OCI-LY3 (cell line): ENCODE data around the gene MX1.

Source experiments
- H2AFZ ChIP-seq: fragments of 200-600, 300-600 bp; shearing (Covaris generic); 2 replicates; pipeline ENCODE4 v1.6.0; 2014; ENCODE audit warnings: antibody characterized with exemption, low read depth, low read length
- H3K27ac ChIP-seq: fragments of 200-600, 300-600 bp; sonication (generic); 2 replicates; pipeline ENCODE4 v1.5.1; 2014; ENCODE audit warnings: mild to moderate bottlenecking, low read length, moderate library complexity, mixed read lengths
- H3K27me3 ChIP-seq: fragments of 200-600, 300-600 bp; sonication (generic); 2 replicates; pipeline ENCODE4 v1.6.1; 2014; ENCODE audit warnings: low read depth, low read length, mixed read lengths
- H3K36me3 ChIP-seq: fragments of 200-600, 300-600 bp; sonication (generic); replicated peaks from 2 replicates; pipeline ENCODE3; 2014; ENCODE audit warnings: low read depth, low read length, mixed read lengths
- H3K4me1 ChIP-seq: fragments of 300-600, 200-600 bp; sonication (generic); 2 replicates; pipeline ENCODE4 v1.6.1; 2014; ENCODE audit warnings: low read length, mixed read lengths
- H3K4me2 ChIP-seq: fragments of 200-600, 300-600 bp; sonication (generic); 2 replicates; pipeline ENCODE4 v1.6.1; 2014; ENCODE audit warnings: low read length, mixed read lengths
- H3K4me3 ChIP-seq: fragments of 300-600, 200-600 bp; sonication (generic); 2 replicates; pipeline ENCODE4 v1.5.1; 2014; ENCODE audit warnings: antibody characterized with exemption, mild to moderate bottlenecking, low read length, moderate library complexity
- H3K79me2 ChIP-seq: fragments of 300-600, 200-600 bp; shearing (Covaris generic); 2 replicates; pipeline ENCODE4 v1.6.1; 2014; ENCODE audit warnings: mild to moderate bottlenecking, low read length, mixed read lengths
- H3K9ac ChIP-seq: fragments of 300-600, 200-600 bp; shearing (Covaris generic); 2 replicates; pipeline ENCODE4 v1.6.0; 2014; ENCODE audit warnings: mild to moderate bottlenecking, low read length, moderate library complexity
- H3K9me3 ChIP-seq: fragments of 200-600, 300-600 bp; shearing (Covaris generic); 2 replicates; pipeline ENCODE4 v1.6.1; 2014; ENCODE audit warnings: low read length, mixed read lengths; ENCODE audit not compliant: insufficient read depth
- H4K20me1 ChIP-seq: fragments of 200-600, 300-600 bp; sonication (generic); 2 replicates; pipeline ENCODE4 v1.6.1; 2016; ENCODE audit warnings: low read length, mixed read lengths; ENCODE audit not compliant: insufficient read depth
- CTCF ChIP-seq: fragments of 200-600, 300-600 bp; sonication (generic); IDR thresholded peaks from 2 replicates; pipeline ENCODE4 v1.5.1; 2014; ENCODE audit warnings: antibody characterized with exemption, low read length, low read depth
- EZH2phosphoT487 ChIP-seq: fragments of 200-600 bp; shearing (Covaris generic); IDR thresholded peaks from 2 replicates; pipeline ENCODE4 v1.6.1; 2018; ENCODE audit warnings: antibody characterized with exemption, mixed run types, low read depth

MX1 gene

DNA sequence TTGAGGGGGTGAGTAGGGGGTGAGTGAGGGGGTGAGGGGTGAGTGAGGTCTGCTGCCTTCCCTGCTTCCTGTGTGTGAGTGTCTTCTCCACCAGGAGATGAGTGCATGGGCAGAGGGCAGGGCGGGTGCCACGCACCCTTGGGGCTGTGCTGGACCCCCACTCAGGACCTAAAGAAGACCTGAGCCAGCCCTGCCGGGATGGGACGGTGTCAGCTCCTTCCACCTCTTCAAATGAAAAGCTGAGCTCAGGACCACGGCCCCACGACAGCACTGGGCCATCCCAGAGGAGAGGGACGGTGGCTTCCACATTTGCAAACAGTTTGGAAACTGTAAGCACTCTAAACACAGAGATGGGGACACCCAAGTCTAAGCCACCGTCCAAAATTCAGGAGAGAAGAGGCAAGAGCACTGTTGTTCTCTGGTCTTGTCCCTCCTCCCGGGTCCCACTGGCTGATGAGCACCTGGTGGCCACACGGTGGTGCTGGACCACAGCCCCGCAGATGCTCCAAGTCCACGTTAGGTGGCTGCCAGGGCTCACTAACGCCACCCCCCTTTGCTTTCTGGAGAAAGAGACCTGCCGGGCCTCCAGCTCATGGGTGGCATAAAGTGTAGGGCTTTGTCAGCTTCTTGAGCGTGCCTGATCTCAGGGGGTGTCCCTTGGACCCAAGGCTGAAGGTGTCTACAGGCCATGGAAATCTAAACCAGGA is 49.8 kb downstream of the MX1 start:
- Histone ChIP-seq H3K27ac (no peak overlapping the region), H2AFZ (no peak overlapping the region), H3K9ac (no peak overlapping the region), H3K9me3 (no peaks in the 10 kb centered on the region), H3K4me2 (no peak overlapping the region), H3K27me3 (peaks cover 3% of the 10 kb centered on the region; the same call in 1 of the 2 replicates), H3K79me2 (no peaks in the 10 kb centered on the region), H3K4me1 (no peaks in the 10 kb centered on the region), H3K4me3 (no peak overlapping the region), H4K20me1 (no peaks in the 10 kb centered on the region), H3K36me3 (no peaks in the 10 kb centered on the region)
- TF ChIP-seq EZH2phosphoT487 (no peak), CTCF (no peak)

GRCh38 chr21:41477641-41478318 is 51.7 kb downstream of the MX1 start:
- Histone ChIP-seq H3K4me2 (no peak overlapping the region), H3K79me2 (no peaks in the 10 kb centered on the region), H3K36me3 (no peaks in the 10 kb centered on the region), H3K9ac (no peak overlapping the region), H3K4me3 (no peak overlapping the region), H3K9me3 (no peaks in the 10 kb centered on the region), H3K27me3 (peaks cover 3% of the 10 kb centered on the region; the same call in 1 of the 2 replicates), H3K27ac (no peak overlapping the region), H2AFZ (no peak overlapping the region), H4K20me1 (no peaks in the 10 kb centered on the region), H3K4me1 (peaks cover 3% of the 10 kb centered on the region)
- no peak for TF ChIP-seq EZH2phosphoT487
- TF ChIP-seq CTCF = no peak

GRCh38 chr21:41478319-41479177 is 52.5 kb downstream of the MX1 start:
- no peaks in the 10 kb centered on the region for H4K20me1 ChIP-seq
- H3K27ac ChIP-seq = no peak overlapping the region
- H3K79me2 ChIP-seq = no peaks in the 10 kb centered on the region
- no peaks in the 10 kb centered on the region for H3K36me3 ChIP-seq
- no peak overlapping the region for H2AFZ ChIP-seq
- H3K9ac ChIP-seq = no peak overlapping the region
- peaks cover 3% of the 10 kb centered on the region; the same call in 1 of the 2 replicates for H3K27me3 ChIP-seq
- TF ChIP-seq EZH2phosphoT487 (no peak), CTCF (no peak)
- no peak overlapping the region for H3K4me3 ChIP-seq
- H3K4me1 ChIP-seq = peaks cover 8% of the 10 kb centered on the region
- H3K4me2 ChIP-seq = no peak overlapping the region
- no peaks in the 10 kb centered on the region for H3K9me3 ChIP-seq

GRCh38 chr21:41479686-41480085 is 53.6 kb downstream of the MX1 start:
- no peak overlapping the region for H3K4me2 ChIP-seq
- no peak overlapping the region for H3K4me3 ChIP-seq
- H3K27ac ChIP-seq = no peak overlapping the region
- peaks cover 8% of the 10 kb centered on the region for H3K4me1 ChIP-seq
- no peak overlapping the region for H3K9ac ChIP-seq
- H3K27me3 ChIP-seq = peaks cover 3% of the 10 kb centered on the region; the same call in 1 of the 2 replicates
- TF ChIP-seq EZH2phosphoT487 = no peak
- TF ChIP-seq CTCF = no peak
- H2AFZ ChIP-seq = no peak overlapping the region
- H3K9me3 ChIP-seq = no peaks in the 10 kb centered on the region
- H3K79me2 ChIP-seq = no peaks in the 10 kb centered on the region
- no peaks in the 10 kb centered on the region for H3K36me3 ChIP-seq
- H4K20me1 ChIP-seq = no peaks in the 10 kb centered on the region
